Mesenchymal stem cell (in vitro differentiated cells and primary cell): ENCODE results near the gene AKR1C4.

Source experiments
- DNase-seq: peaks from one replicate; pipeline ENCODE4 v3.0.0-alpha.2; 2013
- H2AFZ ChIP-seq: one replicate; pipeline ENCODE4 v1.6.1; 2013; ENCODE audit warnings: low read depth, mild to moderate bottlenecking, control low read depth, inconsistent platforms, low read length, moderate library complexity
- H2AK5ac ChIP-seq: 2 replicates; pipeline ENCODE4 v1.6.1; 2013; ENCODE audit warnings: low read length, moderate library complexity, mild to moderate bottlenecking, inconsistent platforms; ENCODE audit not compliant: severe bottlenecking
- H2BK120ac ChIP-seq: one replicate; pipeline ENCODE4 v1.6.1; 2013; ENCODE audit warnings: low read depth, mild to moderate bottlenecking, inconsistent platforms, low read length, moderate library complexity
- H2BK12ac ChIP-seq, 2 experiments: one replicate each; pipeline ENCODE4 v1.6.1; 2013; ENCODE audit warnings: inconsistent platforms in 2 of 2, low read length in 2 of 2, mild to moderate bottlenecking in 2 of 2, moderate library complexity in 2 of 2, control low read depth in 1 of 2
- H2BK15ac ChIP-seq: one replicate; pipeline ENCODE4 v1.6.1; 2013; ENCODE audit warnings: mild to moderate bottlenecking, low read depth, inconsistent platforms; ENCODE audit not compliant: poor library complexity, severe bottlenecking
- H2BK5ac ChIP-seq: 2 replicates; pipeline ENCODE4 v1.6.1; 2013; ENCODE audit warnings: low read depth, mild to moderate bottlenecking, low read length, control low read depth, inconsistent platforms; ENCODE audit not compliant: poor library complexity, severe bottlenecking
- H3K14ac ChIP-seq, 2 experiments: one replicate each; pipeline ENCODE4 v1.6.1; 2013; ENCODE audit warnings: inconsistent platforms in 2 of 2, low read length in 2 of 2, control low read depth in 1 of 2, mild to moderate bottlenecking in 1 of 2, moderate library complexity in 1 of 2
- H3K18ac ChIP-seq, 2 experiments: one replicate each; pipeline ENCODE4 v1.6.1; 2013; ENCODE audit warnings: inconsistent platforms in 2 of 2, low read length in 2 of 2, control low read depth in 1 of 2, low read depth in 1 of 2, mild to moderate bottlenecking in 1 of 2
- H3K23ac ChIP-seq, 2 experiments: one replicate each; pipeline ENCODE4 v1.6.1; 2013; ENCODE audit warnings: inconsistent platforms in 2 of 2, low read length in 2 of 2, mild to moderate bottlenecking in 2 of 2, moderate library complexity in 2 of 2, control low read depth in 1 of 2
- H3K27ac ChIP-seq: 2 replicates; pipeline ENCODE4 v1.5.1; 2013; ENCODE audit warnings: mild to moderate bottlenecking, moderate library complexity, low read length, control low read depth, inconsistent platforms; ENCODE audit not compliant: poor library complexity, severe bottlenecking
- H3K27me3 ChIP-seq, 2 experiments: 2 replicates each; pipeline versions ENCODE4 v1.6.1 to v1.7.0; 2013; ENCODE audit warnings: low read length in 2 of 2, mild to moderate bottlenecking in 2 of 2, moderate library complexity in 2 of 2, control low read depth in 1 of 2, inconsistent platforms in 1 of 2; ENCODE audit not compliant: control insufficient read depth in 1 of 2, insufficient read depth in 1 of 2
- H3K36me3 ChIP-seq, 2 experiments: 2 replicates each; pipeline versions ENCODE4 v1.6.1 to v1.7.0; 2013; ENCODE audit warnings: low read length in 2 of 2, control low read depth in 1 of 2, inconsistent platforms in 1 of 2, low read depth in 1 of 2, mild to moderate bottlenecking in 1 of 2; ENCODE audit not compliant: insufficient read depth in 2 of 2, control insufficient read depth in 1 of 2
- H3K4ac ChIP-seq, 2 experiments: one replicate each; pipeline ENCODE4 v1.6.1; 2013; ENCODE audit warnings: inconsistent platforms in 2 of 2, low read length in 2 of 2, mild to moderate bottlenecking in 2 of 2, moderate library complexity in 2 of 2, control low read depth in 1 of 2, low read depth in 1 of 2
- H3K4me1 ChIP-seq: 2 replicates; pipeline ENCODE4 v1.6.1; 2013; ENCODE audit warnings: low read depth, low read length, control low read depth; ENCODE audit not compliant: control insufficient read depth, insufficient read depth
- H3K4me2 ChIP-seq: 2 replicates; pipeline ENCODE4 v1.6.1; 2013; ENCODE audit warnings: low read length, mild to moderate bottlenecking, inconsistent platforms; ENCODE audit not compliant: poor library complexity, severe bottlenecking
- H3K4me3 ChIP-seq, 2 experiments: 2 replicates each; pipeline versions ENCODE4 v1.5.1 to v1.7.0; 2013; ENCODE audit warnings: low read length in 2 of 2, mild to moderate bottlenecking in 2 of 2, control low read depth in 1 of 2, low read depth in 1 of 2; ENCODE audit not compliant: insufficient read depth in 1 of 2
- H3K79me1 ChIP-seq: replicated peaks from 2 replicates; pipeline ENCODE4 v1.6.1; 2013; ENCODE audit warnings: mild to moderate bottlenecking, control low read depth, low read length, inconsistent platforms; ENCODE audit not compliant: poor library complexity, severe bottlenecking
- H3K9ac ChIP-seq: 2 replicates; pipeline ENCODE4 v1.7.0; 2013; ENCODE audit warnings: mild to moderate bottlenecking, low read length, moderate library complexity
- H3K9me3 ChIP-seq: 2 replicates; pipeline ENCODE4 v1.7.0; 2013; ENCODE audit warnings: mild to moderate bottlenecking, low read length; ENCODE audit not compliant: control insufficient read depth
- H4K8ac ChIP-seq: one replicate; pipeline ENCODE4 v1.6.1; 2013; ENCODE audit warnings: inconsistent platforms, mild to moderate bottlenecking, low read length, moderate library complexity
- H4K91ac ChIP-seq: one replicate; pipeline ENCODE4 v1.6.1; 2013; ENCODE audit warnings: mild to moderate bottlenecking, low read length, inconsistent platforms
- WGBS: methylation state at CpG from one replicate; pipeline ENCODE4 v1.1.7; 2013; ENCODE audit warnings: mixed read lengths; 5-methylcytosine and 5-hydroxymethylcytosine counted together

Gene AKR1C4

GRCh38 chr10:5260828-5261227, 64.2 kb downstream of the AKR1C4 start:
- H3K36me3 ChIP-seq: no peaks in the 10 kb centered on the region
- no peak overlapping the region for H3K27ac ChIP-seq
- H2BK5ac ChIP-seq: no peak overlapping the region
- peaks cover 0 to 3% of the 10 kb centered on the region in 2 experiments for H3K27me3 ChIP-seq
- no peak overlapping the region for H2BK15ac ChIP-seq
- no peak overlapping the region for H4K8ac ChIP-seq
- no peak overlapping the region for H3K4me3 ChIP-seq
- H2AK5ac ChIP-seq: no peak overlapping the region
- no peaks in the 10 kb centered on the region for H3K79me1 ChIP-seq
- H3K18ac ChIP-seq: no peak overlapping the region
- WGBS: 92% methylated on average over 3 of the region's 3 CpGs
- DNase-seq: no peak
- no peak overlapping the region for H3K14ac ChIP-seq
- no peak overlapping the region for H3K9ac ChIP-seq
- no peak overlapping the region for H2BK120ac ChIP-seq
- H3K4me2 ChIP-seq: no peak overlapping the region
- no peak overlapping the region for H4K91ac ChIP-seq
- H3K9me3 ChIP-seq: peaks cover 10% of the 10 kb centered on the region
- H3K23ac ChIP-seq: no peak overlapping the region
- no peak overlapping the region for H3K4ac ChIP-seq
- H2AFZ ChIP-seq: no peak overlapping the region
- peaks cover 2% of the 10 kb centered on the region for H3K4me1 ChIP-seq
- no peak overlapping the region for H2BK12ac ChIP-seq

GRCh38 chr10:5265139-5265538, 68.5 kb downstream of the AKR1C4 start:
- no peak overlapping the region for H4K91ac ChIP-seq
- H4K8ac ChIP-seq: no peak overlapping the region
- DNase-seq: no peak
- H2BK5ac ChIP-seq: no peak overlapping the region
- H3K9ac ChIP-seq: no peak overlapping the region
- no peak overlapping the region for H3K18ac ChIP-seq
- 70% methylated on average over 1 of the region's 1 CpG for WGBS
- H3K4me1 ChIP-seq: peaks cover 2% of the 10 kb centered on the region
- no peak overlapping the region for H2BK120ac ChIP-seq
- H3K23ac ChIP-seq: no peak overlapping the region
- H3K79me1 ChIP-seq: no peaks in the 10 kb centered on the region
- no peak overlapping the region for H3K14ac ChIP-seq
- H3K4me2 ChIP-seq: no peak overlapping the region
- H3K9me3 ChIP-seq: peaks cover 25% of the 10 kb centered on the region
- H3K36me3 ChIP-seq: no peaks in the 10 kb centered on the region
- H3K4me3 ChIP-seq: no peak overlapping the region
- H3K4ac ChIP-seq: no peak overlapping the region
- no peak overlapping the region for H2BK12ac ChIP-seq
- no peak overlapping the region for H3K27ac ChIP-seq
- no peak overlapping the region for H2AK5ac ChIP-seq
- H3K27me3 ChIP-seq: no peaks in the 10 kb centered on the region
- no peak overlapping the region for H2AFZ ChIP-seq
- no peak overlapping the region for H2BK15ac ChIP-seq

- Histone ChIP-seq H3K4me3 (no peak overlapping the region), H3K4me1 (peaks cover 2% of the 10 kb centered on the region), H3K27ac (no peak overlapping the region), H3K4me2 (no peak overlapping the region), H3K4ac (no peak overlapping the region), H3K9ac (no peak overlapping the region), H3K14ac (no peak overlapping the region), H2AK5ac (no peak overlapping the region), H3K27me3 (no peaks in the 10 kb centered on the region), H2BK5ac (no peak overlapping the region), H3K18ac (no peak overlapping the region), H4K91ac (no peak overlapping the region), H2BK120ac (no peak overlapping the region), H2AFZ (no peak overlapping the region), H2BK12ac (no peak overlapping the region), H3K79me1 (no peaks in the 10 kb centered on the region), H3K9me3 (peaks cover 25% of the 10 kb centered on the region), H2BK15ac (no peak overlapping the region), H3K36me3 (no peaks in the 10 kb centered on the region), H4K8ac (no peak overlapping the region), H3K23ac (no peak overlapping the region)
- DNase-seq: no peak
- 43% methylated on average over 1 of the region's 1 CpG for WGBS
Observed at GRCh38 chr10:5266351-5266750, 69.7 kb downstream of the AKR1C4 start.

- Histone ChIP-seq H2AFZ (no peak overlapping the region), H4K91ac (no peak overlapping the region), H3K79me1 (no peaks in the 10 kb centered on the region), H2BK15ac (no peak overlapping the region), H3K9me3 (peaks cover 25% of the 10 kb centered on the region), H3K18ac (no peak overlapping the region), H2BK5ac (no peak overlapping the region), H3K36me3 (no peaks in the 10 kb centered on the region), H2BK120ac (no peak overlapping the region), H3K9ac (no peak overlapping the region), H2AK5ac (no peak overlapping the region), H3K4me3 (no peak overlapping the region), H3K27me3 (no peaks in the 10 kb centered on the region), H4K8ac (no peak overlapping the region), H3K4ac (no peak overlapping the region), H3K27ac (no peak overlapping the region), H2BK12ac (no peak overlapping the region), H3K14ac (no peak overlapping the region), H3K4me2 (no peak overlapping the region), H3K4me1 (peaks cover 2% of the 10 kb centered on the region), H3K23ac (no peak overlapping the region)
- no peak for DNase-seq
- no CpG with 5 or more reads among the region's 1 CpG for WGBS
Observed at GRCh38 chr10:5266804-5267203, 70.2 kb downstream of the AKR1C4 start.
